Motor neuron (in vitro differentiated cells): ENCODE results near the gene ARPC2. TPM values are rescaled to one million over a fixed set of nuclear protein-coding genes. Genes with fewer than 3 reads are reported as not detected.
A peak's percentile ranks its signal among the peaks of the same experiment; 100 is the strongest.
"Not testable (repeated sequence)": the region's sequence is repeated elsewhere in the genome, so short reads cannot be mapped to it uniquely, and the experiment has no call there.

ENCODE experiments used
- ATAC-seq, 8 experiments: fragments of 200-7000 bp; cut with Tn5 transposase; replicated peaks in 6 of 8; 2 replicates each; pipeline ENCODE4 v1.8.0; 2021; ENCODE audit warnings: mild to moderate bottlenecking in 8 of 8, moderate library complexity in 8 of 8
- H3K27ac ChIP-seq, 2 donors: fragments of 250-450 bp; sonication (Bioruptor Pico); 2 replicates each; pipeline ENCODE4 v1.9.0; 2021; ENCODE audit warnings: antibody characterized with exemption in 2 of 2, mild to moderate bottlenecking in 2 of 2, moderate library complexity in 1 of 2
- H3K4me1 ChIP-seq, 2 donors: fragments of 250-450 bp; sonication (Bioruptor Pico); replicated peaks in 1 of 2; 2 replicates each; pipeline ENCODE4 v1.6.1; 2021; ENCODE audit warnings: antibody characterized with exemption in 2 of 2, mild to moderate bottlenecking in 2 of 2, moderate library complexity in 1 of 2
- H3K4me3 ChIP-seq, 5 donors: fragments of 250-450 bp; sonication (Bioruptor Pico); 2 replicates each; pipeline ENCODE4 v1.9.0; 2021; ENCODE audit warnings: antibody characterized with exemption in 5 of 5, mild to moderate bottlenecking in 5 of 5, moderate library complexity in 4 of 5
- WGBS, 10 experiments: fragments of 450-650 bp; shearing (Covaris generic); methylation state at CpG; one replicate each; pipeline ENCODE4 v1.0.0; 2022; 5-methylcytosine and 5-hydroxymethylcytosine counted together
- in situ Hi-C, 9 experiments: fragments of 400-800 bp; cut with MboI; loops; one replicate each; pipeline ENCODE4 v1.15.0; 2021; ENCODE audit warnings: low sequenced_read_pairs in 9 of 9, low pct_unique_long_range_greater_than_20kb in 2 of 9; ENCODE audit not compliant: unreplicated experiment in 9 of 9
- total RNA-seq, 8 experiments: library from RNA; unstranded; fragments of 300-600 nt; gene quantifications; 2 replicates each; pipeline versions ENCODE4 v1.2.3 to v1.2.4, GENCODE V29; 2022

Gene ARPC2
- total RNA-seq, 8 experiments from 2014 or later = 95.6 to 489 (median 176) TPM

DNA sequence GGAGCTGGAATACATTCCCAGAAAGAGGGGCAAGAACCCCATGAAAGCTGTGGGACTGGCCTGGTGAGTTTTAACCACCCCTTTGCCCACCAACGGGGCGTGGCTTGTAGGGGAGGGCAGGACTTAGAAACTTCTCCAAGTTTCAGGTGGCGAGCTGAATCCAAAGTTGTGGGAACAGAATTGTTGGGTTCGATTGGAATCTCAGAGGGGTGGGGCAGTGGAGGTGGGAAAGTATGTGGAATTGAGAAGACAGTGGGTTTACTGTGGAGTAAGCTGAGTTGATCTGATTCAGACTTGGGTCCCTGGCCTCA is 54.5 kb downstream of the ARPC2 start:
- Histone ChIP-seq H3K27ac (no peak overlapping the region), H3K4me1 (peaks cover 10 to 12% of the 10 kb centered on the region in 2 donors), H3K4me3 (peak overlapping the region; percentile 57 to 77 (median 63))
- WGBS, 10 experiments = 76 to 78% methylated on average over 1 to 2 of the region's 4 CpGs; no CpG with 5 or more reads in 8 of the 10 experiments
- in situ Hi-C loops = no loop called here
- ATAC-seq = no peak

DNA sequence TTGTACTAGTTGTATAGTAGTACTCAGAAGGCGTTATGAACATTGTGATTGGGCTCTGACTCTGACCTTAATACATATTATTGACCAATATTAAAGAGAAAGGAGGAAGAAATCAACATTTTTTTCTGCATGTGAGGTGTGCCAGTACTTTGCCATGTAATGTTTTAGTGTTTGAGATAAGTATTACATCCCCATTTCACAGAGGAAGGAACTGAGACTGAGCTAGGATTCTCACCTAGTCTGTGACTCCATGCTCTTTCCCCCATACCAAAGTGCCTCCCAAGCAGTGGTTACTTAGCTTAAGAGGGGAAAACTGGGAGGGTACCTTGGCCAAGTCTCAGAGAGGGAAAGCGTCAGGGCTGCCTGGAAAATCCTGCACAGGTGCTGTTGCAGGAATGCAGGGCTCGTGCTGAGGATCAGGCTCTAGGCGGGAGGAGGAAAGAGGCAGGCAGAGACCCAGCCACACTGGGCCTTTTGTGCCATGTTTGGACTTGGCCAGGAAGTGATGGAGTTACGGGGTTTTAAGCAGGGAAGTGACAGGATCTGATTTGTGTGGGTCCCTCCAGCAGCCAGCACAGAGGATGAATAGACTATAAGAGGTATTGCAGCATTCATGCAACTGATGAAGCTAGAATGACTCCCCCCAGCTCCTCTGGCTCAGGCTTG is 55.0 kb downstream of the ARPC2 start:
- Histone ChIP-seq H3K4me3 (no peak overlapping the region), H3K27ac (no peak overlapping the region), H3K4me1 (peaks cover 10 to 12% of the 10 kb centered on the region in 2 donors)
- in situ Hi-C loops = no loop called here
- no peak for ATAC-seq
- WGBS, 10 experiments = 31 to 100% (median 60%) methylated on average over 1 to 5 of the region's 5 CpGs; no CpG with 5 or more reads in 1 of the 10 experiments

DNA sequence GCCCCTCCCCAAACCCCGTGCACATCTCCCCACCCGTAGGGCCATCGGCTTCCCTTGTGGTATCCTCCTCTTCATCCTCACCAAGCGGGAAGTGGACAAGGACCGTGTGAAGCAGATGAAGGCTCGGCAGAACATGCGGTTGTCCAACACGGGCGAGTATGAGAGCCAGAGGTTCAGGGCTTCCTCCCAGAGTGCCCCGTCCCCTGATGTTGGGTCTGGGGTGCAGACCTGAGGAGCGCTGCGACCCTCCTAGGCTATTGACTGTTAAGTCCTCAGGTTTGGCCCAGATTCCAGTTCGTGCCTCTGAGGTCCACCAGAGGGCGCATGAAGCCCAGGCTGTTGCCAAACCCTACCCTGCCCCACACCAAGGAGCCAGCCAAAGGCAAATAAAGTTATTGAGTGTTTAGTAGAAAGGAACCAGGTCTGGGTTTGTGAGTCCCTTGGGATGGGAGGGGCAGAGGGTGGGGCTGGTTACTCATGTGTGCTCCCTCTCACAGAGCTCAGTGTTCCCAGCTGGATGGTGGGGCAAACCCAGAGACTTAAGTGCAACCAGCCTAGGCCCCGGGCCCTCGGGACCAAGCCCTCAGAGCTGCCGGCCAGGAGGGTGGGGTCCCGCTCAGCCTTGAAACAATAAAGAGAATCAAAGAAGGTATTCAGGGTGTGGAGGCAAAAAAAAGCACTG is 55.7 kb downstream of the ARPC2 start:
- no peak overlapping the region for H3K27ac ChIP-seq
- WGBS, 10 experiments = 0 to 100% methylated on average over 1 of the region's 18 CpGs; no CpG with 5 or more reads in 8 of the 10 experiments
- in situ Hi-C loops = no loop called here
- peak in 3 of 8 experiments; percentile 30 to 48 (median 38) for ATAC-seq
- H3K4me1 ChIP-seq = peaks cover 10 to 12% of the 10 kb centered on the region in 2 donors
- H3K4me3 ChIP-seq = peak overlapping the region in 1 of 5 donors; percentile 8

DNA sequence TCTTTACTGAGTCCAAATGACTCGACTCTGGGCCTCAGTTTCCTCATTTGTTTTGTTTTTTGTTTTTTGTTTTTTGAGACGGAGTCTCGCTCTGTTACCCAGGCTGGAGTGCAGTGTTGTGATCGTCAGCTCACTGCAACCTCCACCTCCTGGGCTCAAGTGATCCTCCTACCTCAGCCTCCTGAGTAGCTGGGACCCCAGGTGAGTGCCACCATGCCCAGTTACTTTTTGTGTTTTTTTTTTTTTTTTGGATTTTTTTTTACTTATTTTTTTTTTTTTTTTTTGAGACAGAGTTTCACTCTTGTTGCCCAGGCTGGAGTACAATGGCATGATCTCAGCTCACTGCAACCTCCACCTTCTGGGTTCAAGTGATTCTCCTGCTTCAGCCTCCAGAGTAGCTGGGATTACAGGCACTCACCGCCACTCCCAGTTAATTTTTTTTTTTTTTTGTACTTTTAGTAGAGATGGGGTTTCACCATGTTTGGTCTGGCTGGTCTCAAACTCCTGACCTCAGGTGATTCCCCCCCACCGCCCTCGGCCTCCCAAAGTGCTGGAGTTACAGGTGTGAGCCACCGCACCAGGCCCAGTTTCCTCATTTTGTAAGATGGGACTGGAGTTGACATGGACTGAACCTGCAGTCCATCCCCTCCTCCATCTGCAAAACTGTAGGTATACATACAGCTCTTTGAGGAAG is 56.4 kb downstream of the ARPC2 start:
- H3K4me3 ChIP-seq, H3K27ac ChIP-seq, in situ Hi-C loops, ATAC-seq: not testable (repeated sequence)
- 30 to 100% (median 89%) methylated on average over 1 to 8 of the region's 8 CpGs for WGBS, 10 experiments
- peaks cover 10 to 12% of the 10 kb centered on the region in 2 donors for H3K4me1 ChIP-seq

DNA sequence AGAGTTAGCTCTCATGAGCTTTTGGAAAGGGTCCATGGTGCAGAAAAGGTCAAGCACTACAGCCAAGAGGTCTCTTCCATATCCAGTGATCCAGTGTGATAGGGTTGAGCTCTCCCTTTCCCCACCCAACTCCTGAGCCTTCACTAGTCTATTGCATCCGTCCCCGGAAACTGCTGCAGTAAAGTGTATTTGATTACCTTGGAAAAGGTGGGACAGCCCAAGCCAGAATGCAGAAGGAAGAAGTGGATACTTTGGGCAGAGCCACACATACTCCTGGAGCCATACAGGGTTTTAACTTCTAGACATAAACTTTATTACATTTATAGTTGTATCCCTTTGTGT is 56.9 kb downstream of the ARPC2 start:
- no peak overlapping the region for H3K4me3 ChIP-seq
- in situ Hi-C loops = no loop called here
- H3K27ac ChIP-seq = no peak overlapping the region
- H3K4me1 ChIP-seq = peaks cover 8 to 11% of the 10 kb centered on the region in 2 donors
- 100% methylated on average over 2 of the region's 2 CpGs; no CpG with 5 or more reads in 9 of the 10 experiments for WGBS, 10 experiments
- ATAC-seq = no peak

DNA sequence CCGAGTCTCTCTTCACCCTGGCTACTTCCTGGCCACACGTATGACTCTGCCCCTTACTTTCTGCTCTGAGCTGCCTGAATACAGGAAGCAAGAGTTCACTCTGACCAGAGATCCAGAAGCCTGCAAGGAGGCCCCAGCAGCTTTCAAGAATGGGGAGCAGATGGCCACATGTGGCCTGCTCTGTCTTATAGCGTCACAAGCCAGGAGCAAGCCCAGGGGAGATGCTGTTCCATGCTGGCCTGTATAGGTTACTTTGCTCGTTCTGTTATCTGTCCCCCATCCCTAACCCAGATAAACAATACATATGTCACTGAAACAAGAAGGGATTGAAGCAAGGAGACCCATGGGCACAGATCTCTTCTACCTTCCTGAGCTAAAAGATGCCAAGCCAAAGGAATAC is 57.6 kb downstream of the ARPC2 start:
- H3K4me1 ChIP-seq = peaks cover 5 to 8% of the 10 kb centered on the region in 2 donors
- WGBS, 10 experiments = 80 to 100% (median 92%) methylated on average over 1 to 4 of the region's 4 CpGs; no CpG with 5 or more reads in 6 of the 10 experiments
- no peak for ATAC-seq
- in situ Hi-C loops = no loop called here
- no peak overlapping the region for H3K27ac ChIP-seq
- H3K4me3 ChIP-seq = no peak overlapping the region

DNA sequence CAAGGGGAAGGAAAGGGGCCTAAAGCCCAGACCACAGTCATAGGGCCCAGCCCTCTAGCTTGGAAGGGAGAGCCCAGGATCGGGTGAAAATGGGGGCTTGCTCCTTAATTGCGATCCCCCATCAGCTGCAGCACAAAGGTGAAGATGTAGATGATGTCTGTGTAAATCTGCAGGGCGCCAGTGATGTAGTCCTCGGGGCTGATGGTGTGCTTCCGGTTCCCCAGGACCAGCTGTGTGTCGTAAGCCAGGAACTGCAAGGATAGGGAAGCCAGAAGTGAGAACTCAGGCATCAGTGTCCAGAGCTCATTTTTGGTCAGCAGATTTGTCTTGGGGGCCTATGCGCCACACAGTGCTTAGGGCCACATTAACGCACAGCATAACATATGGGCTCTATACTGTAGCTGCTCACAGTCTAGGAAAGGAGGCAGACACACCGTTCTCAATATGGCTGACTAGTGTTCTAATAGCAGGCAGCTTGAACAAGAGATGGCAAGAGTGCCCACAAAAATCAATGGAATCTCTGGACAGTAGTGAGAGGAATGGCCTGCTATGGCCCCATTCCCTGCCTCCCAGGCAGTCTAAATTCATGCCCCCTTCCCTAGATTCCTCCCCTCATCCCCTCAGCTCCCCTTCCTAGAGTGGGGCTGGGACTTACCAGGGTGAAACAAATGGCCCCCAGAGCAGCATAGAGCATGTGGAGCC is 58.5 kb downstream of the ARPC2 start:
- no peak overlapping the region for H3K27ac ChIP-seq
- 72 to 100% (median 86%) methylated on average over 1 to 5 of the region's 9 CpGs; no CpG with 5 or more reads in 1 of the 10 experiments for WGBS, 10 experiments
- in situ Hi-C loops = loop anchor here in 7 of 9 experiments (25.0 kb wide), 2 partner anchors 112 to 412 kb away; partner anchors contain the start of genes CTDSP1 (in 7 of the 7) and SLC11A1 (in 7 of the 7)
- no peak for ATAC-seq
- H3K4me1 ChIP-seq = peaks cover 5 to 8% of the 10 kb centered on the region in 2 donors
- no peak overlapping the region for H3K4me3 ChIP-seq

DNA sequence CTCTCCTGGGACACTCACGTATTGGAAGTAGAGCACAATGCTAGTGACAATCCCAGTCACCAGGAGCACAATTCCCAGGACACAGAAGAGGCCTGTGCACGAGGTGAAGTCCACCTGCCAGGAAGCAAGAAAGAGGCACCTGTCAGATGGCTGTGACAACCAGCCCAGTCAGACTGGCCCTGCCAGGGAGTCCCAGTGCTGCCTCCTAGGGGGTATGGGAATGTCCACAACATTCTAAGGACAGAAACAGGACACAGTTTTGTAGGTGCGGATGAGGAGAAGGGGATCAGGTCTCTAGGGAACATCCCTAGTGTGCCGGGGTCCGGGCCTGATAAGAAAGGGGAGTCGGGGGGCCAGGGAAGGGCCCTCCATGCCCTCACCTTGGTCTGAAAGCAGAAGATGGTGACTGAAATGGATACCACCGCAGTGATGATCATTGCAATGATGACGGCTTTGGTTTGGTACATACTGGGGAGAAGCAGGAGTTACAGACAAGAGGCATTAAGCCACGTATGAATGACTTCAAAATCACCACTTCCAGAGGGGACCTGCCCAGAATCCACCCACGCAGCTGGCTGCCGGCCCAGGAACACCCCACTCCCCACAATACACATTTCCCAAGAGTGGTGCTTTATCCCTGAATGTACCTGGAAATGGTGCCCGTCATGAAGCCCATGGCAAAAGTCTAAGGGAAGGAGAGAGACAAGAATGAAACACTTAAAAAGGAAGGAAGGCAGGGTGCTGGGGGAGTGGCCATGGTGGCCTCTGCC is 60.2 kb downstream of the ARPC2 start:
- no peak for ATAC-seq
- WGBS, 10 experiments = 50 to 96% (median 80%) methylated on average over 2 to 5 of the region's 12 CpGs; no CpG with 5 or more reads in 6 of the 10 experiments
- in situ Hi-C loops = loop anchor here in 7 of 9 experiments (25.0 kb wide), 2 partner anchors 110 to 410 kb away; partner anchors contain the start of genes CTDSP1 (in 7 of the 7) and SLC11A1 (in 7 of the 7)
- Histone ChIP-seq H3K4me3 (no peak overlapping the region), H3K4me1 (peaks cover 0 to 3% of the 10 kb centered on the region in 2 donors), H3K27ac (no peak overlapping the region)

DNA sequence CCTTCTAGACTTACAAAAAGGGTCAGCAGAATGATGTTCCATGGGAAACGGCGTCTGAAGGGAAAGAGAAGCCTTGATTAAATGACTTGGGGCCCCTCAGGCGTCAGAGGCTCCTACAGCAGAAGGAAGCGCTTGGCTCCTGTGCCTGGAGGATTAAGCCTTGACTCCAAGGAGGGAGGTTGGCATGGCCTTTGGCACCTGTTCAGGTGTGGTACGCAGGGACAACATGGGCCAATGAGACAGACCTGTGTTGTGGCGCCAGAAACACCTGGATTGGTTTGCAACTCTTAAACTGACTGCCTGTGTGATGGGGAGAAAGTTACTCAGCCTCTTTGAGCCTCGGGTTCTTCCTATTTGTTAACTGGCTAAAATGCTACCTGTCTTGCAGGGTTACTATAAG is 60.9 kb downstream of the ARPC2 start:
- Histone ChIP-seq H3K4me1 (no peaks in the 10 kb centered on the region), H3K4me3 (no peak overlapping the region), H3K27ac (no peak overlapping the region)
- in situ Hi-C loops = loop anchor here in 7 of 9 experiments (25.0 kb wide), 2 partner anchors 109 to 409 kb away; partner anchors contain the start of genes CTDSP1 (in 7 of the 7) and SLC11A1 (in 7 of the 7)
- ATAC-seq = no peak
- WGBS, 10 experiments = 71 to 100% (median 90%) methylated on average over 2 to 3 of the region's 7 CpGs; no CpG with 5 or more reads in 6 of the 10 experiments

DNA sequence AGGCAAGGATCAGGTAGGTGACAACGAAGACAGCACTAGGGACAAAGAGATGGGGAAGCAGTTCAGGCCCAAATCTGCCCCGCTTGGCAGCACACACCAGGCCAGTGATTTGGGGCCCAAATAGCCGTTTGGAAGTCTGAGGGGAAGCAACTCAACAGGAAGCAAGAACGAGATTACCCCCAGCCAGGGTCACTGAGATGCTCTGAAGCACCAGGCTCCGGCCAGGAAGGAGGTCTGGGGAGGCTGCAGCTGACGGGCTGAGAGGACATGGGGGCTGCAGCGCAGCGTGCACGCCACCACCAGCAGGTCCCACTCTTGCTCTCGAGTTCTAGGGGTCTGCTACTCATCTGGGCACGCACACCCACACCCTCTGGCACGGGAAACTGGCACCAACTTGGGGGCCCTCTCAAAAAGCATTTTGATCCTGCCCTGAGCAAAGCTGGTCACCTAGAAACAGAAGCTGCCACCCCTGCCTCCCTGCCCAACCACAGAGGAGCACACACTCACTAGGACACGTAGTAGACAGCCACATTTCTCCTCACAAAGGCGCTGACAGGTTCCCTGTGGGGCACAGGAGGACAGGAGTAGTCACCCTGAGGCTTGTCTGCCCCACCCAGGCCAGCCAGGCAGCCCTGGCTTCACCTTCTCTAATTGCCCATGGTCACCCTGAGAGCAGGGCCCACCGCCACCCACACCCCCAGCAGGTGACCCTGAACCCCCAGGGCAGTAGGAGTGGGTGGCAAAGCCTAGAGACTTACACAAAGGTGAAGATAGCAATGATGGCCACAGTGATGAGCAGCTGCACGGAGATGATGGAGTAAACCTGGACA is 61.8 kb downstream of the ARPC2 start:
- Histone ChIP-seq H3K27ac (no peak overlapping the region), H3K4me3 (no peak overlapping the region), H3K4me1 (no peaks in the 10 kb centered on the region)
- ATAC-seq = peak in 1 of 8 experiments; percentile 22
- WGBS, 10 experiments = 60 to 100% (median 77%) methylated on average over 1 to 4 of the region's 16 CpGs; no CpG with 5 or more reads in 5 of the 10 experiments
- in situ Hi-C loops = loop anchor here in 7 of 9 experiments (25.0 kb wide), 2 partner anchors 109 to 409 kb away; partner anchors contain the start of genes CTDSP1 (in 7 of the 7) and SLC11A1 (in 7 of the 7)

DNA sequence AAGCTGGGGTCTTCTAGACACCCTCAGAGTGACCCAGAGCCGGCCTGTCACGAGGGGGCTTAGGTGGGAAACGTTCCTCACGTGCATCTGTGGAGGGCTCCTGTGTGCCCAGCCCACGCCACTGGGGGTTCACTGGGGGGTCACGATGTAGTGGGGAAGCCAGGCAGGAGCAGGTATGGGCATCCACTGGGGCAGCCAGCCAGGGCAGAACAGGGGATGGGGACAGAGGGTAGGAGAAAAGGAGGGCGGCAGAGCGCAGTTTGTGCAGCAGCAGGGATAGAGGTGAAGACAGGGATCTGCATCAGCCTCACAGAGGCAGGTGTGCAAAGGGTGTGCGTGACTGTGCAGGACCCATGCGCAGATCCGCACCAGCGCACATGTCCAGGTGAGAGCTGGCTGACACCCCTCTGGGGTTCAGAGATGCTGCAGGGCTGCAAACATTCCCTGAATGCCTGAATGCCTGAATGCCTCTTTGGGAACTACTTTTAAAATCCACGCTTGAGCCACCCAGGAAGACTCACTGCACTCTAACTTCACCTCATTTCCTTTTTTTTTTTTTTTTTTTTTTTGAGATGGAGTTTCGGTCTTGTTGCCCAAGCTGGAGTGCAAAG is 63.4 kb downstream of the ARPC2 start:
- Histone ChIP-seq H3K4me3 (no peak overlapping the region), H3K4me1 (no peaks in the 10 kb centered on the region), H3K27ac (no peak overlapping the region)
- in situ Hi-C loops = loop anchor here in 7 of 9 experiments (25.0 kb wide), 2 partner anchors 107 to 407 kb away; partner anchors contain the start of genes CTDSP1 (in 7 of the 7) and SLC11A1 (in 7 of the 7)
- no peak for ATAC-seq
- WGBS, 10 experiments = 73 to 100% (median 100%) methylated on average over 1 to 6 of the region's 14 CpGs; no CpG with 5 or more reads in 4 of the 10 experiments
